Measurements from ENCODE around the gene FBXO40. TPM values are rescaled to one million over a fixed set of nuclear protein-coding genes. Genes with fewer than 3 reads are reported as not detected.

FBXO40 gene
- total RNA-seq, 1 donor from 2014 or later, result 228 TPM

GRCh38 chr3:121604759-121605158 is 11.6 kb downstream of the FBXO40 start:
- intact Hi-C loops (cut with micrococcal nuclease), result no loop called here
- DNase-seq (no peak), ATAC-seq (no peak)

GRCh38 chr3:121606106-121606505 is 12.9 kb downstream of the FBXO40 start:
- intact Hi-C loops (cut with micrococcal nuclease), result no loop called here
- no peak for ATAC-seq
- no peak for DNase-seq

GRCh38 chr3:121619691-121620090 is 26.5 kb downstream of the FBXO40 start:
- DNase-seq (no peak), ATAC-seq (no peak)
- intact Hi-C loops (cut with micrococcal nuclease), result no loop called here

GRCh38 chr3:121621491-121621890 is 28.3 kb downstream of the FBXO40 start:
- intact Hi-C loops (cut with micrococcal nuclease), result no loop called here
- no peak for DNase-seq
- ATAC-seq, result no peak

- peak; percentile 46 for ATAC-seq
- intact Hi-C loops (cut with micrococcal nuclease), result no loop called here
- DNase-seq, result no peak
These were observed 31.1 kb downstream of the FBXO40 start for GRCh38 chr3:121624147-121624899.

GRCh38 chr3:121626495-121626894 is 33.3 kb downstream of the FBXO40 start:
- no peak for ATAC-seq
- intact Hi-C loops (cut with micrococcal nuclease), result no loop called here
- DNase-seq, result no peak

- DNase-seq (no peak), ATAC-seq (no peak)
- intact Hi-C loops (cut with micrococcal nuclease), result no loop called here
These were observed 34.0 kb downstream of the FBXO40 start for GRCh38 chr3:121627211-121627610.

- peak; percentile 38 for ATAC-seq
- intact Hi-C loops (cut with micrococcal nuclease), result no loop called here
- DNase-seq, result no peak
These were observed 34.4 kb downstream of the FBXO40 start for GRCh38 chr3:121627622-121628021.

GRCh38 chr3:121629601-121630000 is 36.4 kb downstream of the FBXO40 start:
- DNase-seq (no peak), ATAC-seq (peak; percentile 88)
- intact Hi-C loops (cut with micrococcal nuclease), result no loop called here

- DNase-seq (no peak), ATAC-seq (peak; percentile 2)
- intact Hi-C loops (cut with micrococcal nuclease), result no loop called here
These were observed 37.2 kb downstream of the FBXO40 start for GRCh38 chr3:121630355-121630754.

- intact Hi-C loops (cut with micrococcal nuclease), result no loop called here
- DNase-seq (no peak), ATAC-seq (no peak)
These were observed 44.7 kb downstream of the FBXO40 start for GRCh38 chr3:121637922-121638321.

GRCh38 chr3:121641127-121641526 is 47.9 kb downstream of the FBXO40 start:
- no peak for ATAC-seq
- intact Hi-C loops (cut with micrococcal nuclease), result no loop called here
- no peak for DNase-seq

- intact Hi-C loops (cut with micrococcal nuclease), result no loop called here
- peak; percentile 38 for ATAC-seq
- DNase-seq, result no peak
These were observed 49.6 kb downstream of the FBXO40 start for GRCh38 chr3:121642601-121643314.

- ATAC-seq, result no peak
- intact Hi-C loops (cut with micrococcal nuclease), result loop anchor here (5.0 kb wide), 1 partner anchor 98 kb away; the partner anchor contains the start of gene POLQ
These were observed 51.9 kb downstream of the FBXO40 start for GRCh38 chr3:121645054-121645453.

GRCh38 chr3:121648219-121648958 is 55.2 kb downstream of the FBXO40 start:
- peak; percentile 99 for ATAC-seq
- no peak for DNase-seq
- intact Hi-C loops (cut with micrococcal nuclease), result loop anchor here (5.0 kb wide), 1 partner anchor 101 kb away; the partner anchor contains the start of gene POLQ

More at GRCh38 chr3:121645054-121645453, 51.9 kb downstream of the FBXO40 start:
- DNase-seq, result no peak

- intact Hi-C loops (cut with micrococcal nuclease), result loop anchor here (5.0 kb wide), 1 partner anchor 102 kb away; the partner anchor contains the start of gene POLQ
- DNase-seq (no peak), ATAC-seq (no peak)
These were observed 56.5 kb downstream of the FBXO40 start for GRCh38 chr3:121649645-121650044.

- no peak for ATAC-seq
- intact Hi-C loops (cut with micrococcal nuclease), result no loop called here
- no peak for DNase-seq
These were observed 58.5 kb downstream of the FBXO40 start for GRCh38 chr3:121651684-121652083.

GRCh38 chr3:121654493-121655385 is 61.6 kb downstream of the FBXO40 start:
- ATAC-seq, result no peak
- DNase-seq, result no peak
- intact Hi-C loops (cut with micrococcal nuclease), result no loop called here
